GM06990 (cell line): ENCODE results near the gene ITGA2.

Experiments
- DNase-seq: peaks from one replicate; pipeline ENCODE4 v3.0.0-alpha.2; 2011; ENCODE audit not compliant: insufficient read length; ENCODE audit errors: extremely low read depth
- H3K27me3 ChIP-seq: replicated peaks from 2 replicates; pipeline ENCODE4 v1.6.0; 2011; ENCODE audit warnings: low read length; ENCODE audit not compliant: control insufficient read depth, insufficient read depth
- H3K36me3 ChIP-seq: 2 replicates; pipeline ENCODE4 v1.5.1; 2011; ENCODE audit warnings: low read length; ENCODE audit not compliant: control insufficient read depth, insufficient read depth
- H3K4me3 ChIP-seq: replicated peaks from 2 replicates; pipeline ENCODE4 v1.5.1; 2011; ENCODE audit warnings: low read depth, mild to moderate bottlenecking, control low read depth, low read length
- CTCF ChIP-seq: IDR thresholded peaks from 2 replicates; pipeline ENCODE4 v1.5.1; 2011; ENCODE audit warnings: low read length, control low read depth, mild to moderate bottlenecking, inconsistent platforms; ENCODE audit not compliant: insufficient read depth, poor library complexity, severe bottlenecking

ITGA2 gene

DNA sequence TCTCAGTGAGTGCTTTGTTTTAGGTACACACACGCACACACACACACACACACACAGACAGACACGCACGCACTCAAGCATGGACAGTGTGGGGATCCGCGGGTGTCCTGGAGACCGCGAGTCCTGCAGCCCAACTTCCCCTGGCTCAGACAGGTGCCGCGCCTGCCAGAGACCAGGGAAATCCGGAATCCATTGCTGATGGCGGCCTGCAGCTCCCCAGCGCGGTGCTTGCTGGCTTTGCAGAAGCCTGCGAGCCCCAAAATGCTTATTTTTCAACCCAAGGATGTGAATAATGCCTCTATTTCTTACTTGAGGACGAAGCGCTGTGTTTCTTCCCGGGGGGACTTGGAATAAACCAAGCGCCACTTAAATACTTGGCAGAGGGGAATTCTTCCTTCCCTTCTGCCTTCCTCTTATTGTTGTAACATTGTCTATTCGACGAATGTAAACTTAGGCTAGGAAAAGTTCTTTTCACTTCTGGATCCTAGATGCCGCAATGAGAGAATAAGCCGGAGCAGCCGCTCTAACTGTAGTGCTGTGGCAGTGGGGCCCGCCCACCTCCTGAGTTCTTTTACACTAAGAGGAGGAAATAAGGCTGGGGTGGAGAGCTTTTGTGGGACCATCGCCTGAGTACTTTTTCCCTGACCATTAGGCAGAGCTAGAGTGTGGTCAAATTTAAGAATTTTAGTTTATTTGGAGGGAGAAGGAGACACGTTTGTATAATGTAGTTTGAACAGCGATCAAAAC lies 802 bp downstream of the ITGA2 start:
- Histone ChIP-seq H3K27me3 (no peaks in the 10 kb centered on the region; the same call in 1 of the 2 replicates), H3K4me3 (peak overlapping the region; percentile 54), H3K36me3 (no peaks in the 10 kb centered on the region)
- DNase-seq = peak; percentile 19
- TF ChIP-seq CTCF = no peak

DNA sequence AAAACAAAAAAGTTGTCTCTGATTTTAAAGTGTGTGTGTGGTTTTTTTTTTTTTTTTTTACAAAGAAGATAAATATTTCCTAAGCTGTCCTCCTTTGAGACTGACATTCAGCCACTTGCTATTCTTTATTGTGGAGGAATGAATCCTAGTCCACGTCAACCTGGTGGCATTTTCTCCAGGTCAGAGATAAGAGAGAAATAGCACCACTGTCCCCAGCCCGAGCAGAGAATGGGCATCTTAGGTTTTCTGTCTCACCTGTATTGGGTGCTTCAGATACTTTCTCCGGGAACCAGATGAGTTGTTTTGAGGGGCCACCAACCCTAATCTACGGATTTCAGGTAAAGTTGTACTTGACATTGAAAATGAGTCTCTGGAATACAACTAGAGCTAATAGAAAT lies 1.4 kb downstream of the ITGA2 start:
- TF ChIP-seq CTCF = no peak

DNA sequence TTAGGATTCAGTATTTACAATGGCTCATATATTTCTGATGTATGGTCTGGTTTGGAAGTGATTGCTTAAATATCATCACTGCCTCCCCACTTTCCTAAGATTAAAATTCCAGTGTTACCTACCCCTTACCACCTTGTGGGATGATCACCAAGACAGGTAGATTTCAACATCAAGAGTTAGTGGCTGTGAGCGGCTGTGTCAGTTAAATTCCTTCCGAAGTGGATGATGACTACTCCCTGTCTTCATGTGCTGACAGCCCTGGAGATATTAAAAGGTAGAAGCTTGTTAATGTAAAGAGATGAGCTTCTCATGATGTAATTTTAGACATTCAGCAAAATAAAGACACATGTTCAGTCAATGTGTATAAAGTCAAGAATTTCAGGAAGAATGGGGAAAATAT lies 4.2 kb downstream of the ITGA2 start:
- DNase-seq = no peak
- H3K36me3 ChIP-seq = no peaks in the 10 kb centered on the region
- TF ChIP-seq CTCF = no peak
- H3K4me3 ChIP-seq = no peak overlapping the region
- no peaks in the 10 kb centered on the region; the same call in none of the 2 replicates for H3K27me3 ChIP-seq

More for the DNA sequence above, 1.4 kb downstream of the ITGA2 start:
- Histone ChIP-seq H3K27me3 (no peaks in the 10 kb centered on the region; the same call in 1 of the 2 replicates), H3K36me3 (no peaks in the 10 kb centered on the region), H3K4me3 (no peak overlapping the region)
- no peak for DNase-seq

DNA sequence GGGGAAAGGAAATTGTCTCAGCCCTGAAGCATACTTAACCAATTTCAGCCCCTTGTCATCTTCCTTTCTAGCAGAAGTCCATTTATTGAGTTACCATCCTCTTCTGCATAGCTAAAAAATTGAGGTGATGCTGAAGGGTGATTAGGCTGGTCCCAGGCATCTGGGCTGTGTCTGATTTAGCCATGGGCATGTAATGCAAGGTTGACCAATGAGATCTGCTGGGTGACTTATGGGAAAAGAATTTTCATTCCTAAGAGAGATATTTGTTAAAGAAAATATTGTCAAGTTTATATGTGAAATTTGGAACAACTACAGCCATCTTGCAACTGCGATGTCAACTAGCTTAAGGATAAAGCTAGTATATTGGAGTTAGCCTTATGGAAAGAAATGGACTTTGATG lies 5.1 kb downstream of the ITGA2 start:
- H3K36me3 ChIP-seq = no peaks in the 10 kb centered on the region
- no peak overlapping the region for H3K4me3 ChIP-seq
- DNase-seq = no peak
- no peaks in the 10 kb centered on the region; the same call in none of the 2 replicates for H3K27me3 ChIP-seq
- no peak for TF ChIP-seq CTCF

- no peaks in the 10 kb centered on the region; the same call in 1 of the 2 replicates for H3K27me3 ChIP-seq
- H3K36me3 ChIP-seq = no peaks in the 10 kb centered on the region
- no peak for TF ChIP-seq CTCF
- no peak for DNase-seq
- no peak overlapping the region for H3K4me3 ChIP-seq
Observed at GRCh38 chr5:52995095-52995494, 5.9 kb downstream of the ITGA2 start.
